LNCaP clone FGC (cell line): ENCODE results near the gene WNT7B.

ENCODE experiments used
- DNase-seq: peaks from one replicate; pipeline ENCODE4 v3.0.0-alpha.2; 2011; ENCODE audit warnings: low read depth
- H3K4me3 ChIP-seq: 2 replicates; pipeline ENCODE4 v1.5.1; 2011; ENCODE audit warnings: mild to moderate bottlenecking, low read depth, low read length, control low read depth
- CTCF ChIP-seq: IDR thresholded peaks from 2 replicates; pipeline ENCODE4 v1.5.1; 2012; ENCODE audit warnings: mild to moderate bottlenecking; ENCODE audit not compliant: control insufficient read depth, insufficient read depth; ENCODE audit errors: extremely low read depth

The WNT7B gene

DNA sequence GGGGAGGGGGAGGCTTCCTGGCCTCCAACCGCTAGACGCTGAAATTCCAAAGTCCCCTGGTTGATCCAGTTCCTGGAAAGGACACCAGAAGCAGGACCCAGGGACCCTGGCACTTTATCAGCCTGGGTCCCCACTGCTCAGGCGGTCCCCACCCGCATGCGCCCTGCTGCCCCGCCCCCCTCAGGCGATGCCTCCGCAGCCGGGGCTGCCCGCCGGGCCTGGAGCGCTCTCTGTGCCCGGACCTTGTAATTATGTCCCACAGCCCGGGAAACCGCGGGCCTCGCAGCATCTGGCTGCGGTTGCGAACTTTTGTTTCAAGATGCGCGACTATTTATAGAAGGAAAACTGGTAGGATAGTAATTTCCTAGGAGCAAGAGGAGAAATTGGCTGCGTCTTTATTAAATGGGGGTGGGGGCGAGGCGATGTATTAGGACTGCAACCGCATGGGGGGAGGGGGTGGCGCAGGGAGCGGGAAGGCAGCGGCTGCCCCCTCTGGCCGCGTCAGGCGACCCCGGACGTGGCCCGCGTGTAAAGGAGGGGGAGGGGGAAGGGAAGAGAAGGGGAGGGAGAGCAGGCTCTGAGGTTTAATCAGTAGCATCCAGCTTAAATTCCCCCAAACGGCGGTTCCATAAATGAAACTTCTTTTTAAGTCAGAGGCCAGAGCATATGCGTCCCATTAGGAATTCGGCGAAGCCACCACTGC, 6.1 kb downstream of the WNT7B start:
- TF ChIP-seq CTCF = no peak
- DNase-seq = no peak
- H3K4me3 ChIP-seq = no peak overlapping the region

- H3K4me3 ChIP-seq = no peak overlapping the region
- no peak for DNase-seq
- TF ChIP-seq CTCF = no peak
Observed at GRCh38 chr22:45969801-45970470, 7.0 kb downstream of the WNT7B start.

DNA sequence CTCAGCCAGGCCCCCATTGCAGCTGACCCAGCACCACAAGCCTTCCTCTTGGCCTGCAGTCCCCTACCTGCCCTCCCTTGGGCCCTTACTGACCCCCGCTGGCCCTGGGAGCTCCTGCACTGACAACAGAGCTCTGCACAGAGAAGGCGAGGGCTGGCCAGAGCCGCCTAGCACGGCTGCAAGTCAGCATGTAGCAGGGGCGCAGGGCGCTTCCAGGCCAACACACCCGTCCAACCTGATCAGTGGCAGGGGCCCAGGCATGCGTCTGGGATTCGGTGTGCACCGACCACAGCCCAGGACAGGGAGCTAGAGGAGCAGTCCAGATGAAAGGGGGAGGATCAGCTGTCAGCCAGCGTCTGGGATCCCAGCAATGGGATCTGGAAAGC, 7.6 kb downstream of the WNT7B start:
- TF ChIP-seq CTCF = no peak; the same call in 1 of the 2 replicates
- no peak for DNase-seq
- H3K4me3 ChIP-seq = no peak overlapping the region

GRCh38 chr22:45968751-45969413, 8.1 kb downstream of the WNT7B start:
- DNase-seq = no peak

DNA sequence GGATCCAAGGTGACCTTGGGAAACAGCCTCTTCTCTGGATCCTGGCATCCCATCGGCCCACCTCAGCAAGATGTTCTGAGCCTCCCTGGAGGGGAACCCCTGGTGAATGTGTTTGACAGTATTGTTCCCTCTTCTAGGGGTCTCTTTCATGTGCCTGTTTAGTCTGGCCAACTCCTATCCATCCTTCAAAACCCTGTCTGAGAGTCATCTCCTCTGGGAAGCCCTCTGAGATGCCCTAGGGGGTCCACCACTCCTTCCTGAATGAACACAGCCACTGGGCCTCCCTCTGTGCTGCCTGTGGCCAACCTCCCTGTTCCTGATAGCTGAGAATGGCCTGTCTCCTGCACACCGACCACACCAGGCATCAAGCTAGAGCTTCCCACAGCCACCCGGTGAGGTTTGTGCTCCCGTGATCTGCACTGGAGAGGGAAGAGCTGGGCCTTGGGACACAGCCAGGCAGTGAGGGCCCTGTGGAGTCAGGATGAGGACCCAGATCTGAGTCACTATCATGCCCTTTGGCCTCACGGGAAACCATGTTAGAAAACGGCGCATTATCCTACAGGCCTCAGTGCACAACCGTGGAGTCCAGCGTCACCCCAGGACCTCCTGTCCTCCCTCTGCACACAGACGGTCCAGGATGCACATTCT, 8.8 kb downstream of the WNT7B start:
- DNase-seq = no peak
- no peak overlapping the region for H3K4me3 ChIP-seq
- TF ChIP-seq CTCF = no peak

More at GRCh38 chr22:45968751-45969413, 8.1 kb downstream of the WNT7B start:
- H3K4me3 ChIP-seq = no peak overlapping the region
- no peak for TF ChIP-seq CTCF

- DNase-seq = no peak
- H3K4me3 ChIP-seq = no peak overlapping the region
- no peak for TF ChIP-seq CTCF
Observed at GRCh38 chr22:45966895-45967365, 10.0 kb downstream of the WNT7B start.
